GM18951 (cell line): ENCODE results near the gene PROP1.
"Not testable (repeated sequence)": the region's sequence is repeated elsewhere in the genome, so short reads cannot be mapped to it uniquely, and the experiment has no call there.

Experiments used
- POLR2A ChIP-seq: IDR thresholded peaks from 4 replicates; pipeline ENCODE4 v1.6.1; 2011; ENCODE audit warnings: mild to moderate bottlenecking; ENCODE audit not compliant: insufficient read length, insufficient read depth; ENCODE audit errors: extremely low read depth
- in situ Hi-C: fragments of 300-500 bp; cut with MboI; formaldehyde crosslinking; loops from one replicate; pipeline ENCODE4 v1.12.0; 2022; ENCODE audit warnings: low sequenced_read_pairs, mixed read lengths, inconsistent platforms; ENCODE audit not compliant: unreplicated experiment

The PROP1 gene

GRCh38 chr5:177995691-177996595, at the start of gene PROP1:
Gene PROP1, minus strand, starts transcription at chr5:177996242. Its CDS starts 309 bp downstream, at chr5:177995933.
- no peak for TF ChIP-seq POLR2A
- in situ Hi-C loops = no loop called here

GRCh38 chr5:178019379-178020030, 23.5 kb upstream of the PROP1 start:
- in situ Hi-C loops = not testable (repeated sequence)

- in situ Hi-C loops = not testable (repeated sequence)
These were observed 16.7 kb upstream of the PROP1 start for GRCh38 chr5:178012758-178013157.

GRCh38 chr5:178011816-178012554, 15.9 kb upstream of the PROP1 start:
- in situ Hi-C loops = not testable (repeated sequence)

GRCh38 chr5:178007272-178007671, 11.2 kb upstream of the PROP1 start:
- in situ Hi-C loops = not testable (repeated sequence)

GRCh38 chr5:178006536-178007231, 10.6 kb upstream of the PROP1 start:
- in situ Hi-C loops = not testable (repeated sequence)

GRCh38 chr5:178006181-178006535, 10.1 kb upstream of the PROP1 start:
- in situ Hi-C loops = not testable (repeated sequence)

GRCh38 chr5:177997846-177998245, 1.8 kb upstream of the PROP1 start:
- in situ Hi-C loops = no loop called here
- TF ChIP-seq POLR2A = no peak

- in situ Hi-C loops = no loop called here
- TF ChIP-seq POLR2A = no peak
These were observed 1.3 kb upstream of the PROP1 start for GRCh38 chr5:177997319-177997670.

- TF ChIP-seq POLR2A = no peak
- in situ Hi-C loops = no loop called here
These were observed 747 bp upstream of the PROP1 start for GRCh38 chr5:177996660-177997318.

- in situ Hi-C loops = no loop called here
- TF ChIP-seq POLR2A = no peak
These were observed 1.4 kb downstream of the PROP1 start for GRCh38 chr5:177994561-177995190.

GRCh38 chr5:177994063-177994462, 2.0 kb downstream of the PROP1 start:
- no peak for TF ChIP-seq POLR2A
- in situ Hi-C loops = no loop called here

GRCh38 chr5:177992466-177992865, 3.6 kb downstream of the PROP1 start:
- in situ Hi-C loops = no loop called here

More at GRCh38 chr5:177992466-177992865, 3.6 kb downstream of the PROP1 start:
- no peak for TF ChIP-seq POLR2A
